Body of pancreas (tissue), 4 donors: Measurements from ENCODE around the gene CHSY3. TPM values are rescaled to one million over a fixed set of nuclear protein-coding genes. Genes with fewer than 3 reads are reported as not detected.
"Not testable (repeated sequence)": the region's sequence is repeated elsewhere in the genome, so short reads cannot be mapped to it uniquely, and the experiment has no call there.

ENCODE experiments used
- ATAC-seq: fragments of 150-250 bp; one replicate; pipeline ENCODE4 v1.9.1; 2016
- DNase-seq, 4 donors: peaks; one replicate each; pipeline ENCODE4 v3.0.0-alpha.2; 2019
- H3K27ac ChIP-seq, 4 donors: fragments of 200-600 bp; sonication (generic); 1 replicate in 3 of 4; 2 replicates in 1 of 4; pipeline versions ENCODE4 v1.5.1 to v1.6.1; 2016 to 2019; ENCODE audit warnings: mild to moderate bottlenecking in 1 of 4, mixed read lengths in 1 of 4, moderate library complexity in 1 of 4
- H3K27me3 ChIP-seq, 2 donors: fragments of 200-600 bp; sonication (generic); one replicate each; pipeline ENCODE4 v1.6.0; 2016; ENCODE audit warnings: mild to moderate bottlenecking in 1 of 2
- H3K36me3 ChIP-seq, 2 donors: fragments of 200-600 bp; sonication (generic); replicated peaks in 1 of 2; 2 replicates each; pipeline ENCODE4 v1.5.1; 2016; ENCODE audit warnings: low read depth in 2 of 2; ENCODE audit not compliant: insufficient read depth in 1 of 2
- H3K4me1 ChIP-seq: fragments of 200-600 bp; sonication (generic); one replicate; pipeline ENCODE4 v1.6.0; 2016
- H3K4me3 ChIP-seq, 2 donors: fragments of 200-600 bp; sonication (generic); 1 replicate in 1 of 2; 2 replicates in 1 of 2; pipeline ENCODE4 v1.5.1; 2016 to 2019
- H3K9me3 ChIP-seq, 3 donors: fragments of 200-600 bp; sonication (generic); 1 replicate in 2 of 3; 2 replicates in 1 of 3; pipeline ENCODE4 v1.5.1; 2016
- POLR2A ChIP-seq, 3 donors: fragments of 450-650 bp; IDR thresholded peaks; one replicate each; pipeline ENCODE4 v1.6.1; 2016; ENCODE audit warnings: antibody characterized with exemption in 3 of 3, mild to moderate bottlenecking in 2 of 3
- WGBS, 2 donors: methylation state at CpG; one replicate each; pipeline ENCODE4 v1.1.5; 2017; 5-methylcytosine and 5-hydroxymethylcytosine counted together
- intact Hi-C: fragments of 100-400 bp; cut with DNase I; formaldehyde crosslinking; loops from one replicate; pipeline ENCODE4 v1.15.1; 2023
- total RNA-seq, 2 donors: library from RNA; depleted of rRNA; stranded (reverse); fragments of >200 nt; gene quantifications; one replicate each; pipeline ENCODE4 v1.1.0, GENCODE V29; 2016
- TF ChIP-seq, protein P1 (sequence below), 7 experiments: fragments of 450-650 bp in 4 of 7; fragments of 200-600 bp in 3 of 7; sonication (generic) in 3 of 7; IDR thresholded peaks; one replicate each; pipeline ENCODE4 v1.5.1; 2016 to 2019; ENCODE audit warnings: antibody characterized with exemption in 7 of 7

Gene CHSY3
- total RNA-seq, 2 donors from 2014 or later: 3.3 to 6.5 TPM

DNA sequence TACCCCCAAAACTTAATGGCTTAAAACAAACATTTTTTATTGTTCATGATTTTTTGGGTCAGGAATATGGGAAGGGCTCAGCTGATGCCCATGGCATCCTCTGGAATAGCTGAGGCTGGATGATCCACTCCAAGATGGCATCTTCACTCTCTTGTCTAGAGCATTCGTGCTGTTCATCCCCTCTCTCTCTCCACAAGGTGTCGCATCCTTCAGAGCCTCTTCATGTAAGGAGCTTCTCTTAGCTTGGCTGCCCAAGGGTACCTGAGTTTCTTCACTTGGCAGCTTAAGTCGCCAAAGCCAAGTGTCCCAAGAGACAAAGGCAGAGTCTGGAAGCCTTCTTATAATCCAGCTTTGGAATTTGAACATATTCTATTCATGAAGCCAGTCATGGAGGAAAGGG is 294.7 kb downstream of the CHSY3 start:
- DNase-seq (no peak), ATAC-seq (no peak)
- H3K9me3 ChIP-seq: no peaks in the 10 kb centered on the region
- H3K27me3 ChIP-seq: no peaks in the 10 kb centered on the region
- intact Hi-C loops: no loop called here
- H3K36me3 ChIP-seq: no peaks in the 10 kb centered on the region
- H3K4me1 ChIP-seq: no peaks in the 10 kb centered on the region
- WGBS, 2 donors: 51 to 62% methylated on average over 3 of the region's 3 CpGs
- no peak overlapping the region for H3K4me3 ChIP-seq
- TF ChIP-seq POLR2A (IDR thresholded peaks at IDR 0.05): no peak
- TF ChIP-seq, protein P1, sequence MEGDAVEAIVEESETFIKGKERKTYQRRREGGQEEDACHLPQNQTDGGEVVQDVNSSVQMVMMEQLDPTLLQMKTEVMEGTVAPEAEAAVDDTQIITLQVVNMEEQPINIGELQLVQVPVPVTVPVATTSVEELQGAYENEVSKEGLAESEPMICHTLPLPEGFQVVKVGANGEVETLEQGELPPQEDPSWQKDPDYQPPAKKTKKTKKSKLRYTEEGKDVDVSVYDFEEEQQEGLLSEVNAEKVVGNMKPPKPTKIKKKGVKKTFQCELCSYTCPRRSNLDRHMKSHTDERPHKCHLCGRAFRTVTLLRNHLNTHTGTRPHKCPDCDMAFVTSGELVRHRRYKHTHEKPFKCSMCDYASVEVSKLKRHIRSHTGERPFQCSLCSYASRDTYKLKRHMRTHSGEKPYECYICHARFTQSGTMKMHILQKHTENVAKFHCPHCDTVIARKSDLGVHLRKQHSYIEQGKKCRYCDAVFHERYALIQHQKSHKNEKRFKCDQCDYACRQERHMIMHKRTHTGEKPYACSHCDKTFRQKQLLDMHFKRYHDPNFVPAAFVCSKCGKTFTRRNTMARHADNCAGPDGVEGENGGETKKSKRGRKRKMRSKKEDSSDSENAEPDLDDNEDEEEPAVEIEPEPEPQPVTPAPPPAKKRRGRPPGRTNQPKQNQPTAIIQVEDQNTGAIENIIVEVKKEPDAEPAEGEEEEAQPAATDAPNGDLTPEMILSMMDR (IDR thresholded peaks at IDR 0.05): no peak
- H3K27ac ChIP-seq: no peak overlapping the region

DNA sequence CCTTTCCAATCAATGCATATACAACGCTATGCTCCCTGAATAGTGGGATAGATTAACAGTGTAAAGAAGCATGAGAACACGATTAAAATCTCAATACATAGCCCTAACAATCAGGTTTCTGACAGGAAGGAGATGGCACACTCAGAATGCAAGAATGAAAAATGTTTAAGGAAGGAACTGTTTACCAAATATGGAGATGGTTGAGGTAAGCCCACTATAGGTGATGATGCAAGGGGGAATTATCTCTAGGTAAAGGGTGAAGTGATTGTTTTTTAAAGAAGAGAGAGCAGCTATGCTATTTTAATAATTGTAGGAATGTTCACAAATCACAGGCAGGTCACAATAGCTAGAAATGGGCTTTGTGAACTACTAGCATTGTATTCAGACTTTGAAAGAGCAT is 302.4 kb downstream of the CHSY3 start:
- H3K4me1 ChIP-seq: no peaks in the 10 kb centered on the region
- ATAC-seq (no peak), DNase-seq (no peak)
- H3K27ac ChIP-seq: no peak overlapping the region
- H3K36me3 ChIP-seq: no peaks in the 10 kb centered on the region
- no peak overlapping the region for H3K4me3 ChIP-seq
- H3K27me3 ChIP-seq: no peaks in the 10 kb centered on the region
- intact Hi-C loops: no loop called here
- 46 to 47% methylated on average over 2 of the region's 2 CpGs for WGBS, 2 donors
- H3K9me3 ChIP-seq: no peaks in the 10 kb centered on the region
- TF ChIP-seq POLR2A (IDR thresholded peaks at IDR 0.05): no peak
- TF ChIP-seq, protein P1 (IDR thresholded peaks at IDR 0.05): no peak

DNA sequence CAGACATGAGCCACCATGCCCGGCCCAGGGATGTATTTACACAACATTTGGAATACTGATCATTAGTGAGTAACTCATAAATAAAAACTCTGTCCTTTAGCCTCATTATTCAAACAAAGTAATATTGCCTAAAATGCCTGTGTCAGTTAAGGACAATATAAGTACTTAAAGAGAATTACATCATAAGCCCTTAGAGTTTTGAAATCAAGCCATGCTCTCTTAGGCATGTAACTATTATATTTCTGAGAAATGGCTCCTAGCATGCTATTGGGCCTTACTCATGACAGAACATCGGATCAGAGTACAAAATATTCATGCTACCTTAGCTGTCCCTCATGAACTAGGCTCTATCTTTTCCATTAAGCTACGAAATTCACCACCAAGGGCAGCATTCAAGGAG is 309.3 kb downstream of the CHSY3 start:
- no peaks in the 10 kb centered on the region for H3K36me3 ChIP-seq
- H3K27ac ChIP-seq: no peak overlapping the region
- TF ChIP-seq POLR2A (IDR thresholded peaks at IDR 0.05): no peak
- TF ChIP-seq, protein P1 (IDR thresholded peaks at IDR 0.05): no peak
- no peaks in the 10 kb centered on the region for H3K27me3 ChIP-seq
- DNase-seq (no peak), ATAC-seq (no peak)
- H3K4me1 ChIP-seq: no peaks in the 10 kb centered on the region
- H3K4me3 ChIP-seq: no peak overlapping the region
- H3K9me3 ChIP-seq: no peaks in the 10 kb centered on the region
- intact Hi-C loops: no loop called here
- whole genome bisulfite sequencing, 2 donors: 66 to 82% methylated on average over 3 of the region's 3 CpGs

DNA sequence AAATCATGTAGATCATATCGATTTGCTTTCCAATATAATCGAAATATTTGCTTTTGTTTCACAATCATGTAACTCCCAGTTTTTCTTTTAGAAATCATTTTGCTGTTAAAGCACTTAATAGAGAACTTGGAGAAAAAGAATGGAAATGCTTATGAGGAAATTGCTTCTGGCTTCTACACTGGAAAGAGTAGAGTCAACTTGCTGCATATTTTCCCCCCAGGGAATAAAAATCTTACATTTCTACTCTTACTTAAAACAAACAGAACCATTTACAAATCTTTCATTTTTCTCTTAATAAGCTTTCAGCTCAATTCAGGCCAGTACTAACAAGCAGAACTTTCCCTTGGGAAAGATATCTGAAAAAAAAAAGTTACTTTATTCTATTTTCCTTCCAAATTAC is 312.0 kb downstream of the CHSY3 start:
- no peaks in the 10 kb centered on the region for H3K27me3 ChIP-seq

DNA sequence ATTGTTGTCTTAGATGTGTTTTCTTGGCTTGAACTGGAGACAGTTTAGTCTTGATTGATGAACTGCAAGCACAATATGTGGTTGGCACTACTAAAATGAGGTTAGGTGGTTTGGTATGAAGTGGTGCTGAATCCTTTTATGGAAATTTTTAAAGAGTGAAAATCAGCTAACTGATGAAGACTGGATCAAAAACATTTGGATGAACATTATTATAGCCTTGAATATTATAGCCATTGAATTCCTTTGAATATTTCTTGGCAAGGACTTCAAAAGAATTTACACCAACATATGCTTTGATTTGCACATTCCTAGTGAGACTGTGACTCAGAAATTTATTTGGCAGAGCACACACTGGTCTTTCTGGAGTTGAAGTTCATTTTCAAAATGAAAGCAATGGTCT is 318.3 kb downstream of the CHSY3 start:
- ATAC-seq (no peak), DNase-seq (no peak)
- TF ChIP-seq POLR2A (IDR thresholded peaks at IDR 0.05): no peak
- TF ChIP-seq, protein P1 (IDR thresholded peaks at IDR 0.05): no peak
- Histone ChIP-seq H3K36me3 (no peaks in the 10 kb centered on the region), H3K4me1 (no peaks in the 10 kb centered on the region), H3K9me3 (no peaks in the 10 kb centered on the region), H3K27me3 (no peaks in the 10 kb centered on the region), H3K27ac (no peak overlapping the region), H3K4me3 (no peak overlapping the region)
- intact Hi-C loops: no loop called here

More for the DNA sequence above, 312.0 kb downstream of the CHSY3 start:
- ATAC-seq (no peak), DNase-seq (no peak)
- Histone ChIP-seq H3K4me3 (no peak overlapping the region), H3K4me1 (no peaks in the 10 kb centered on the region), H3K27ac (no peak overlapping the region), H3K9me3 (no peaks in the 10 kb centered on the region), H3K36me3 (no peaks in the 10 kb centered on the region)
- no peak for TF ChIP-seq POLR2A (IDR thresholded peaks at IDR 0.05)
- TF ChIP-seq, protein P1 (IDR thresholded peaks at IDR 0.05): no peak
- 42 to 54% methylated on average over 2 of the region's 2 CpGs for WGBS, 2 donors
- intact Hi-C loops: no loop called here

DNA sequence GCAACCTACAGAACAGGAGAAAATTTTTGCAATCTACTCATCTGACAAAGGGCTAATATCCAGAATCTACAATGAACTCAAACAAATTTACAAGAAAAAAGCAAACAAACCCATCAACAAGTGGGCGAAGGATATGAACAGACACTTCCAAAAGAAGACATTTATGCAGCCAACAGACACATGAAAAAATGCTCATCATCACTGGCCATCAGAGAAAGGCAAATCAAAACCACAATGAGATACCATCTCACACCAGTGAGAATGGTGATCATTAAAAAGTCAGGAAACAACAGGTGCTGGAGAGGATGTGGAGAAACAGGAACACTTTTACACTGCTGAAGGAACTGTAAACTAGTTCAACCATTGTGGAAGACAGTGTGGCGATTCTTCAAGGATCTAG is 322.3 kb downstream of the CHSY3 start:
- not testable (repeated sequence) for DNase-seq

More for the DNA sequence above, 322.3 kb downstream of the CHSY3 start:
- intact Hi-C loops, H3K4me3 ChIP-seq, H3K4me1 ChIP-seq, H3K36me3 ChIP-seq, ATAC-seq, H3K9me3 ChIP-seq, H3K27me3 ChIP-seq, H3K27ac ChIP-seq: not testable (repeated sequence)
- 76 to 89% methylated on average over 2 of the region's 2 CpGs for WGBS, 2 donors
